GOT3 (cell line): ENCODE measurements around the gene GPD1L.

ENCODE experiments used
- DNase-seq: peaks from one replicate; lab custom pipeline; 2025; ENCODE audit warnings: mixed read lengths; lab: John Stamatoyannopoulos, UW

The GPD1L gene

GRCh38 chr3:32136703-32137102, 30.3 kb downstream of the GPD1L start:
- DNase-seq = no peak

- DNase-seq = no peak
Measured at GRCh38 chr3:32137870-32138269, 31.4 kb downstream of the GPD1L start.

DNA sequence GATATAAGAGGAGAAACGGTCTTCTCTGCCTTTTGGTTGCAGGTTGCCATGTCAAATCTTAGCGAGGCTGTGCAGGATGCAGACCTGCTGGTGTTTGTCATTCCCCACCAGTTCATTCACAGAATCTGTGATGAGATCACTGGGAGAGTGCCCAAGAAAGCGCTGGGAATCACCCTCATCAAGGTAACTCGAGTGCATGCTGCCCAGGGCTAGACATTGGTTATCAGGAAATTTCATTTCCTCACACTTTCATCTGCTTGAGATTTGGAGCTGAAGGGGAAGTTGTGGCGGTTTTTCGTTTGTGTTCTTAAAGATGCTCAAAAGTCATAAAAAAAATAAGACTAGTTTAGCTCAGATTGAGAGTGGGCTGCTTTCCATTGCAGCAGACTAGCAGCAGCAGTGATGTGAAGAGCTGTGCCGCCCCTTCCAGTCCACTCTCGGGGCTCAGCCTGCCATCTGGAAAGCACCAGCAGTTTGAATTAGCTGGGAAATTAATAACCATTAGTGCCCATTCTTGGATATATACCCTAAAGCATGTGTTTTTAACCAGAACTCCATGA, 32.2 kb downstream of the GPD1L start:
- DNase-seq = no peak

DNA sequence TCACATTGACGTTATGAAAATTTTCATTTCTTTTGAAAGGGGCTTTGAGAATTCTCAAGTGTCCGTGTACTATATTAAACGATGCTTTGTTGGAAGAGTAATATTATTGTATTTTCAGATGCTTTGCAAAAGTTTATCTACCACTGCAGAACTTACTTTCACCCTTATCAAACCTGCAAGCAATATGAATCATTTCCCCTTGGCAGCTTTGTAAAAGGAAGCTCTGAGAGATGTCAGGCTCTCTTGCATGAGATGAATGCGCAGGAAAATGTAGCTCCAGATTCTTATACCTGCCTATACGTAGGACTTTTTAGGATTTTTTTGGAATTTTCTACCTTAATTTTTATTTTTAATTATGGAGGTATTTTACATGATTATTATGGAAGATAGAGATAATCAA, 34.5 kb downstream of the GPD1L start:
- DNase-seq = no peak

DNA sequence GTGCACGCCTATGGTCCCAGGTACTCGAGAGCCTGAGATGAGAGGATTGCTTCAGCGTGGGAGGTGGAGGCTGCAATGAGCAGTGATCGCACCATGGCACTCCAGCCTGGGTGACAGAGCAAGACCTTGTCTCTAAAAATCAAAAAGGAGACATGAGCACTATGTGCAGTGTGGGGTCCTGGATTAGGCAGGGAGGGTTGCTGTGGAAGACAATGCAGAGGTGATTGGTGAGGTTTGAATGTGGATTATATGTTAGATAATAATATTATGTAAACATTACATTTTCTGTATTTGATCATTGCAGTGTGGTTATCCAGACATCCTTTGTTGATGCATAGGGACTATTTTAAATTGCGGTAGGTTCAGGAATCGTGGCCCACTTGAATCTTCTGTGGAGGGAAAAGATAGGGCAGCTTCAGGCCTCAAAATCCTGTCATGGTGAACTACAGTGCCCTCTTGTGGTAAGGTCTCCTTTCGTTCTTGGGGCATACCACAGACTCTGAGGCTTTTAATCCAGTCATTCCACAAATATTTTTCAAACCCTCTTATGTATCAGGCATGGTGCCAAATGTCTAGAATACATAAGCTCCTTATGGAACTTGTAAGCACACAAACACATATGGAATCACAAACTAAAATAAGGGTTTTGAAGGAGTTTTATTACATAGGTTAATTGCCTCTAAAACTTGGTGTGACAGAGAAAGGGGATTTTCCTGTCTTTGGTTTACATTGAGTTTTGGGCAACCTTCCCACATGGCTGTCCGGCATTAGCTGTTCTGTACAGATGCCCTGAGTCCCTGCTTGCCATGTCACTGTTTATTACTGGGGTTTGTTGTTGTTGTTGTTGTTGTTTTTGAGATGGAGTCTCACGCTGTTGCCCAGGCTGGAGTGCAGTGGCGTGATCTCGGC, 37.7 kb downstream of the GPD1L start:
- DNase-seq = peak; percentile 15

- DNase-seq = no peak
Measured at GRCh38 chr3:32146746-32147211, 40.4 kb downstream of the GPD1L start.

DNA sequence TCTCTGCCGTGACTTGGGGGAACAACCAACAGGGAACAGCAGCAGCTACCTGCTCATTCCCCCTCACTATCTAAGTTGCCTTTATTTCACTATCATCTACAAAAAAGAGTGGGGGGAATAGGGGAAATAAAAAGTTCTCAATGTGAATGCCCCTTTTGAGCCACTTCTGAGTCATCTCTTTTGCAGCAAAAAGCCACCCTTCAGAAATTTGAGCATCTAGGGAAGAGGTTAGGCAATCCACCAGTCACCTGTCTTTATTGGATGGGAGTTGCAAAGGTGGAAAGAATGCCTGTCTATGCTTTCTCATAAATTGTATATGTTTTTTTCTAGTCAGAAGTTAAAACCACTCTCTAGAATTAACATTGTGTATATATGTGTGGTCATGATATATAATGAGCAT, 41.1 kb downstream of the GPD1L start:
- no peak for DNase-seq

GRCh38 chr3:32147933-32148332, 41.5 kb downstream of the GPD1L start:
- DNase-seq = no peak

DNA sequence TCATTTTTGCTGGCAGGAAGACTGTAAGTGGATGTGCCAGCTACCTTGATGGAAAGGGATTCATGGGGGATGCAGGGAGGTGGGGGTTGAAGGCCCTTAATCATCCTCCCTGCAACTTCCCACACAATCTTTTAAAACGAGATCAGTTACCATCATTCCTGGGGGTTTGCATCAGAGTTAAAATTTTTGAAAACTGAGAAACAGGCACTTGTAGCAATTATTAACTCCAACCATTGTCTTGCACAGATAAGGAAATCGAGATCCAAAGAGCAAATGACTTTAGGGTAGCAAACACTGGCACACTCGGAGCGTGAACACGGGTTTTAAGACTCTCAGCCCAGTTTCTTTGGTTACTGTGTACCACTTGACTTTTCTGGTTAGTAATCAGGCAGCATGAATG, 41.9 kb downstream of the GPD1L start:
- no peak for DNase-seq

GRCh38 chr3:32153414-32154204, 47.2 kb downstream of the GPD1L start:
- DNase-seq = no peak

DNA sequence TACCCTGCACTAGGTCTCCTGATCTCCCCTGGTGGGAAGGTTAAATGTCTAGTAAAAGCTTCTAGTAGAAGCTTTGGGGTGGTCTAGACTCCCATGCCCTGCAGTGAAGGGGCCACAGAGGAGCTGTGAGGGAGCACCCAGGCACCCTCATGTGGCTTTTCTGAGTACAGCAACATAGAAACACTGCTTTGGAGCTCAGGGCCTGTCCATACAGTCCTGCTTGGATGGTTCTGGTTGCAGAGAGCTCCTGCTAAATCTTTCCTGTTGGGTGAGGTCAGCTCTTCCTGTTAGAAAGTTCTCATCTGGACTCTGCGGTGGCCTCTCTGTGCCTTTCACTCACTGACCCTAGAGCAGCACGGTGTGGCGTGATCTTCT, 47.8 kb downstream of the GPD1L start:
- no peak for DNase-seq

GRCh38 chr3:32155117-32155516, 48.7 kb downstream of the GPD1L start:
- no peak for DNase-seq

DNA sequence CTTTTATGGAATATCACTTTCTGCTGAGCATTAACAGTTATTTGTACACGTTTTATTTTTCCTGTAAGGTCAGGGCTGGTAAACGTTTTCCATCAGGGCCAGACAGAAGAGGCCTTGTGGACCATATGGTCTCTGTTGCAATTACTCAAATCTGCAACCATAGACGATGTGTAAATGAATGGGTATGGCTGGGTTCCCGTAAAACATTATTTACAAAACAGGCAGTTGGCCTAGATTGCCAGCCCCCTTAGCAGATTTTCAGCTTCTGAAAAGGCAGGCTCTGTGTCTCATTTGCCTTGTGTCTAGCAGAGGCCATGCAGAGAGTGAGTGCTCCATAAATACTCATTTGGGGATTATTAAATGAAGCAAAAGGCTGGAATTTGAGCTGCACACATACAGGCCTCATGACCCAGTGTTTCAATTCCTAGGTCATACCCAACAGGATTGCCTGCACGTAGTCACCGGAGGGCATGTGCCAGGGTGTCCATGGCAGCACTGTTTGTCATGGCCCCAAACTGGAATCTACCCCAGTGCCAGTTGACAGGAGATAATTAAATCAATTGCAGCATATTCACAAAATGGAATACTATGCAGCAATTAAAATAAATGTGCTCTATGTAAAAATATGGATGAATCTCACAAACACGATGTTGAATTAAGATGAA, 51.3 kb downstream of the GPD1L start:
- DNase-seq = no peak

GRCh38 chr3:32160706-32161214, 54.3 kb downstream of the GPD1L start:
- no peak for DNase-seq

DNA sequence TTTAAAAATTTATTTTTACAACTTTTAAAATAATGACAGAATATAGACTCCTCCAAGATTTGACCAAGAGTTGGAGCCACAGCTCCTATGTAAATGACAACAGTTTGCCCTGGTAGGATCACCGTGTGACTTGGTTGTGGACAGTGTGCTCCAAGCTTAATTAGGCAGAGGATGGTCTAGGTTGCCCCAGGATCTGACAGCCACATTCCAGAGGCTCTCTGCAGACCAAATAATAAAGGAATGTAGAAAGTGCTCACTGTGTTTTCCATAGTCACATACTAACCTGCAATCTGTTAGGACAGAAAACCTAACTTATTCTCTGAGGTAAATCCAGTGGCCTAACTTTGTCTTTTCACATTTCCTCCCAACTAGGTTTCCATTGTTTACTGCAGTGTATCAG, 59.0 kb downstream of the GPD1L start:
- DNase-seq = no peak

GRCh38 chr3:32166654-32167053, 60.2 kb downstream of the GPD1L start:
- DNase-seq = no peak

GRCh38 chr3:32172420-32172819, 66.0 kb downstream of the GPD1L start:
- DNase-seq = no peak

GRCh38 chr3:32175607-32176197, 69.3 kb downstream of the GPD1L start:
- DNase-seq = no peak

GRCh38 chr3:32176989-32177701, 70.7 kb downstream of the GPD1L start:
- DNase-seq = no peak

DNA sequence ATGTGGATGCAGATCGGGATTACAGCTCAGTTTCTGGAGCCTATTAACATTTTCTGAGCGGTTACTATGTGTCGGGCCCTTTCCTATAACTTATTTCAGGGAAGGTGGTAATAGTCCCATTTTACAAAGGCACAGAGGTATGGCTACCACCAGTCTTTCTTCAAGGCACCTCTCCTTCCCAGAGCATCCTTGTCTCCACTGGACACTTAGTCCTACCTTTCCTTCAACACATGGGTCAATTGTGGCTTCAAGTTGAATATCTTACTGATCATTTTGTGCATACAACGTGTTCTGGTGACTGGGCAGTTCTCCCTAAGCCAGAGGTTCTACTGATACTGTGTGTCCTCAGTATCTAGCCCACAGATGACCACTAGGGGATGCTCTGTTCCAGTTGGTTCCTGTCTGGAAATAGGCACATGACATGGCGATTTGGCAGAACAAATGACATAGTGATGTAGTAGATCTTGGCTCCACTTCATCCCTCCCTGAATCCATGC, 71.3 kb downstream of the GPD1L start:
- DNase-seq = no peak
